HG02973 (cell line): ENCODE measurements around the gene JOSD2.
A peak's percentile ranks its signal among the peaks of the same experiment; 100 is the strongest.
"Not testable (repeated sequence)": the region's sequence is repeated elsewhere in the genome, so short reads cannot be mapped to it uniquely, and the experiment has no call there.

Source experiments
- ATAC-seq: cut with Tn5 transposase; IDR thresholded peaks from one replicate; pipeline ENCODE4 v1.9.1; 2021; ENCODE audit warnings: moderate library complexity; ENCODE audit not compliant: unreplicated experiment

JOSD2 gene

GRCh38 chr19:50478901-50479715 is 31.9 kb downstream of the JOSD2 start:
- no peak for ATAC-seq

GRCh38 chr19:50477751-50478515 is 33.1 kb downstream of the JOSD2 start:
- no peak for ATAC-seq

- ATAC-seq, result no peak
Observed at GRCh38 chr19:50476907-50477238, 34.1 kb downstream of the JOSD2 start.

- ATAC-seq, result peak; percentile 59
Observed at GRCh38 chr19:50476224-50476906, 34.6 kb downstream of the JOSD2 start, which contains the start of the genes EMC10 and GARIN5A. EMC10 (plus strand) TSS chr19:50476507; CDS start chr19:50476545, 38 bp downstream. GARIN5A (minus strand) TSS chr19:50476848; CDS start chr19:50476388, 460 bp downstream.

- ATAC-seq, result no peak
Observed at GRCh38 chr19:50475736-50476223, 35.2 kb downstream of the JOSD2 start.

GRCh38 chr19:50475101-50475568 is 35.9 kb downstream of the JOSD2 start:
- no peak for ATAC-seq

- not testable (repeated sequence) for ATAC-seq
Observed at GRCh38 chr19:50473336-50473735, 37.7 kb downstream of the JOSD2 start.

- no peak for ATAC-seq
Observed at GRCh38 chr19:50468818-50469217, 42.2 kb downstream of the JOSD2 start.

- ATAC-seq, result no peak
Observed at GRCh38 chr19:50467566-50467965, 43.4 kb downstream of the JOSD2 start.

GRCh38 chr19:50466706-50467039 is 44.3 kb downstream of the JOSD2 start:
- no peak for ATAC-seq

- ATAC-seq, result no peak
Observed at GRCh38 chr19:50465986-50466705, 44.8 kb downstream of the JOSD2 start.

- ATAC-seq, result no peak
Observed at GRCh38 chr19:50465000-50465399, 46.0 kb downstream of the JOSD2 start.

- ATAC-seq, result no peak
Observed at GRCh38 chr19:50464348-50464747, 46.6 kb downstream of the JOSD2 start.

- no peak for ATAC-seq
Observed at GRCh38 chr19:50462970-50463369, 48.0 kb downstream of the JOSD2 start.

- no peak for ATAC-seq
Observed at GRCh38 chr19:50461066-50461875, 49.7 kb downstream of the JOSD2 start.

- peak; percentile 50 for ATAC-seq
Observed at GRCh38 chr19:50460161-50460765, 50.7 kb downstream of the JOSD2 start.

- no peak for ATAC-seq
Observed at GRCh38 chr19:50459638-50460037, 51.4 kb downstream of the JOSD2 start.

- ATAC-seq, result no peak
Observed at GRCh38 chr19:50459067-50459456, 51.9 kb downstream of the JOSD2 start.

- ATAC-seq, result no peak
Observed at GRCh38 chr19:50458396-50459066, 52.5 kb downstream of the JOSD2 start.
